K562 (cell line): ENCODE data around the gene IMMP2L. TPM values are rescaled to one million over a fixed set of nuclear protein-coding genes. Genes with fewer than 3 reads are reported as not detected.

Source experiments
- ATAC-seq: fragments of 200-7000 bp; cut with Tn5 transposase; 3 replicates; pipeline ENCODE4 v1.9.1; 2020; ENCODE audit warnings: moderate library complexity
- BruUV-seq: library from RNA; stranded (reverse); fragments of 400-500 nt; replicated peaks from 2 replicates; lab custom pipeline; 2021; lab: Mats Ljungman, UMichigan
- CTCF ChIA-PET: fragments of 300-600 bp; formaldehyde crosslinking; extraction: SDS; loops from one replicate; lab custom pipeline; 2021; ENCODE audit warnings: low intra/inter-chr PET ratio; lab: Yijun Ruan, JAX
- POLR2A ChIA-PET: fragments of 300-600, 350-650 bp; sonication (Branson Sonifier 250); formaldehyde crosslinking; extraction: SDS; loops from one replicate; lab custom pipeline; 2021; ENCODE audit warnings: antibody characterized with exemption, inconsistent platforms; lab: Yijun Ruan, JAX
- DNase-seq, 4 experiments: peaks; one replicate each; pipeline versions ENCODE4 v3.0.0 to v3.0.0-alpha.2; 2011 to 2018; ENCODE audit warnings: low spot score in 3 of 4, mixed read lengths in 3 of 4; ENCODE audit errors: extremely low read depth in 1 of 4
- FAIRE-seq: peaks from 2 replicates; lab custom pipeline; 2011; peaks lifted over from hg19 to GRCh38; lab: Jason Lieb, UNC
- H2AFZ ChIP-seq: 2 replicates; pipeline ENCODE4 v1.6.0; 2011; ENCODE audit warnings: low read depth, low read length, control low read depth, inconsistent platforms
- H3K27ac ChIP-seq: fragments of 200-600 bp; 3 replicates; pipeline ENCODE4 v1.8.0; 2011; ENCODE audit warnings: low read depth, mild to moderate bottlenecking, control low read depth, inconsistent platforms, low read length, moderate library complexity, mixed read lengths; ENCODE audit errors: extremely low read depth
- H3K27me3 ChIP-seq, 2 experiments: fragments of 300-600 bp in 1 of 2; 2 replicates in 1 of 2; 3 replicates in 1 of 2; pipeline versions ENCODE4 v1.6.0 to v1.8.0; 2011; ENCODE audit warnings: inconsistent platforms in 2 of 2, low read length in 2 of 2, mild to moderate bottlenecking in 1 of 2, mixed read lengths in 1 of 2, moderate library complexity in 1 of 2; ENCODE audit not compliant: control insufficient read depth in 2 of 2, insufficient read depth in 2 of 2
- H3K36me3 ChIP-seq: fragments of 300-600 bp; 3 replicates; pipeline ENCODE4 v1.8.0; 2011; ENCODE audit warnings: mild to moderate bottlenecking, low read length, inconsistent platforms; ENCODE audit not compliant: control insufficient read depth, insufficient read depth
- H3K4me1 ChIP-seq, 2 experiments: fragments of 200-600 bp in 1 of 2; replicated peaks in 1 of 2; 2 replicates in 1 of 2; 3 replicates in 1 of 2; pipeline versions ENCODE4 v1.5.1 to v1.8.0; 2011; ENCODE audit warnings: inconsistent platforms in 2 of 2, low read length in 2 of 2, mild to moderate bottlenecking in 1 of 2, mixed read lengths in 1 of 2, moderate library complexity in 1 of 2; ENCODE audit not compliant: control insufficient read depth in 2 of 2, insufficient read depth in 2 of 2
- H3K4me2 ChIP-seq: 2 replicates; pipeline ENCODE4 v1.6.1; 2011; ENCODE audit warnings: low read length, control low read depth, inconsistent platforms, mixed read lengths; ENCODE audit not compliant: insufficient read depth
- H3K4me3 ChIP-seq: fragments of 200-600 bp; sonication (generic), shearing (Covaris generic); 2 replicates; pipeline ENCODE4 v1.5.1; 2016; ENCODE audit warnings: control low read depth, inconsistent platforms
- H3K79me2 ChIP-seq: fragments of 200-600 bp; 3 replicates; pipeline ENCODE4 v1.8.0; 2011; ENCODE audit warnings: low read length, inconsistent platforms; ENCODE audit not compliant: control insufficient read depth, insufficient read depth
- H3K9ac ChIP-seq, 2 experiments: 2 replicates each; pipeline versions ENCODE4 v1.6.0 to v1.6.1; 2011; ENCODE audit warnings: low read depth in 2 of 2, low read length in 2 of 2, control low read depth in 1 of 2, inconsistent platforms in 1 of 2, mild to moderate bottlenecking in 1 of 2, mixed read lengths in 1 of 2; ENCODE audit not compliant: insufficient read depth in 1 of 2
- H3K9me1 ChIP-seq: one replicate; pipeline ENCODE4 v1.6.0; 2011; ENCODE audit warnings: inconsistent platforms, mild to moderate bottlenecking, low read length, moderate library complexity; ENCODE audit not compliant: control insufficient read depth, insufficient read depth
- H3K9me3 ChIP-seq: replicated peaks from 2 replicates; pipeline ENCODE4 v1.5.1; 2011; ENCODE audit warnings: low read depth, low read length, inconsistent platforms; ENCODE audit not compliant: control insufficient read depth, insufficient read depth
- H4K20me1 ChIP-seq: replicated peaks from 2 replicates; pipeline ENCODE4 v1.6.1; 2011; ENCODE audit warnings: low read length, inconsistent platforms, mixed read lengths; ENCODE audit not compliant: control insufficient read depth, insufficient read depth
- C11orf30 ChIP-seq: fragments of 450-650 bp; IDR thresholded peaks from 2 replicates; pipeline ENCODE4 v1.6.1; 2016; ENCODE audit warnings: low read depth, mild to moderate bottlenecking
- CCAR2 ChIP-seq: fragments of 200-400 bp; formaldehyde crosslinking; IDR thresholded peaks from 2 replicates; pipeline ENCODE4 v1.6.1; 2017; ENCODE audit warnings: mild to moderate bottlenecking, low read depth, low read length
- EP300 ChIP-seq: IDR thresholded peaks from 2 replicates; pipeline ENCODE4 v1.6.1; 2012; ENCODE audit warnings: low read length, improper control_type of control experiment
- EWSR1 ChIP-seq: fragments of 450-650 bp; IDR thresholded peaks from 2 replicates; pipeline ENCODE4 v1.6.1; 2018; ENCODE audit warnings: borderline replicate concordance, mild to moderate bottlenecking, low read depth, moderate library complexity; ENCODE audit not compliant: partially characterized antibody
- GABPA ChIP-seq: fragments of 200-800 bp; sonication (Bioruptor generic); conservative IDR thresholded peaks from 2 replicates; pipeline ENCODE4 v1.6.1; 2016; ENCODE audit warnings: low read depth, missing genetic modification characterization, missing compliant biosample characterization
- PML ChIP-seq: IDR thresholded peaks from 2 replicates; pipeline ENCODE4 v1.6.1; 2012; ENCODE audit warnings: low read length, inconsistent platforms
- SIN3A ChIP-seq, 2 experiments: fragments of 150-350 bp in 1 of 2; IDR thresholded peaks; 2 replicates each; pipeline ENCODE4 v1.6.1; 2011 to 2016; ENCODE audit warnings: borderline replicate concordance in 2 of 2, low read depth in 2 of 2, low read length in 2 of 2, mild to moderate bottlenecking in 2 of 2, moderate library complexity in 2 of 2; ENCODE audit not compliant: control insufficient read depth in 1 of 2
- STAG1 ChIP-seq: sonication (generic); formaldehyde crosslinking; IDR thresholded peaks from 2 replicates; pipeline ENCODE4 v1.5.0; 2020; ENCODE audit warnings: missing genetic modification reagents, borderline replicate concordance
- ZFP36 ChIP-seq: fragments of 150-350 bp; IDR thresholded peaks from 2 replicates; pipeline ENCODE4 v1.6.1; 2018; ENCODE audit warnings: low read length, low read depth; ENCODE audit not compliant: partially characterized antibody
- ZNF316 ChIP-seq: fragments of 450-650 bp; IDR thresholded peaks from 2 replicates; pipeline ENCODE4 v1.6.1; 2016
- ZNF57 ChIP-seq: fragments of 450-650 bp; formaldehyde crosslinking; IDR thresholded peaks from 2 replicates; pipeline ENCODE4 v1.4.0; 2020; ENCODE audit warnings: mild to moderate bottlenecking, moderate library complexity
- ZNF583 ChIP-seq: fragments of 250-450 bp; sonication (Bioruptor Pico); IDR thresholded peaks from 2 replicates; pipeline ENCODE4 v1.4.0; 2020
- ZNF707 ChIP-seq: fragments of 250-450 bp; sonication (Bioruptor Pico); conservative IDR thresholded peaks from 2 replicates; pipeline ENCODE4 v1.8.0; 2022; ENCODE audit warnings: inconsistent platforms, mild to moderate bottlenecking, moderate library complexity
- WGBS: fragments of 100-300 bp; shearing (Covaris generic); methylation state at CpG from one replicate; pipeline ENCODE4 v1.1.6; 2016; ENCODE audit warnings: low coverage, mixed read lengths; ENCODE audit not compliant: insufficient coverage; ENCODE audit errors: missing lambda C conversion rate; 5-methylcytosine and 5-hydroxymethylcytosine counted together
- in situ Hi-C: fragments of 300-500 bp; cut with MboI; formaldehyde crosslinking; loops from 4 replicates; pipeline ENCODE4 v1.15.0; 2018; ENCODE audit warnings: inconsistent platforms, mixed read lengths
- intact Hi-C: fragments of 100-400 bp; cut with micrococcal nuclease; formaldehyde crosslinking; loops from 2 replicates; pipeline ENCODE4 v1.14.2; 2022
- polyA plus RNA-seq, 8 experiments: library from polyadenylated mRNA; depleted of rRNA in 4 of 8; stranded (reverse) in 5 of 8; unstranded in 3 of 8; fragments of >200 nt; fragmentation: Nextera tagmentation in 2 of 8; fragmentation: Illumina TruSeq in 1 of 8; extraction: Ambion mirVana in 2 of 8; extraction: Trizol in 1 of 8; gene quantifications; 2 replicates each; pipeline versions ENCODE4 v1.2.1 to v1.2.3, GENCODE V29; 2011 to 2014; ENCODE audit warnings: inconsistent platforms in 1 of 8, missing spikeins in 1 of 8
- total RNA-seq, 7 experiments: library from RNA; depleted of rRNA in 6 of 7; stranded (reverse); fragments of >200 nt in 6 of 7; fragmentation: Illumina TruSeq in 2 of 7; extraction: Trizol in 2 of 7; gene quantifications; 2 replicates each; pipeline versions ENCODE4 v1.2.1 to v1.2.3, GENCODE V29; 2011 to 2021; ENCODE audit warnings: low replicate concordance in 1 of 7
- TF ChIP-seq, protein P1 (sequence below): sonication (generic); formaldehyde crosslinking; IDR thresholded peaks from 2 replicates; pipeline ENCODE4 v1.8.0; 2022; ENCODE audit warnings: mild to moderate bottlenecking, low read depth, missing genetic modification reagents
- TF ChIP-seq, protein P2 (sequence below): sonication (generic); formaldehyde crosslinking; IDR thresholded peaks from 2 replicates; pipeline ENCODE4 v1.8.1; 2023; ENCODE audit warnings: mild to moderate bottlenecking, missing genetic modification reagents
- TF ChIP-seq, protein P3 (sequence below): fragments of 200-800 bp; sonication (Bioruptor generic); IDR thresholded peaks from 2 replicates; pipeline ENCODE4 v1.6.1; 2017; ENCODE audit warnings: missing genetic modification characterization, missing compliant biosample characterization
- TF ChIP-seq, protein P4 (sequence below): fragments of 250-450 bp; sonication (Bioruptor Pico); IDR thresholded peaks from 2 replicates; pipeline ENCODE4 v1.8.0; 2021; ENCODE audit warnings: moderate library complexity, mild to moderate bottlenecking, inconsistent platforms

Gene IMMP2L
- total and polyA plus RNA-seq, 9 of the 15 experiments (the other 6 are each of a cell fraction or from before 2014, with no cell fraction given), result 29.7 to 116 (median 53.0) TPM

DNA sequence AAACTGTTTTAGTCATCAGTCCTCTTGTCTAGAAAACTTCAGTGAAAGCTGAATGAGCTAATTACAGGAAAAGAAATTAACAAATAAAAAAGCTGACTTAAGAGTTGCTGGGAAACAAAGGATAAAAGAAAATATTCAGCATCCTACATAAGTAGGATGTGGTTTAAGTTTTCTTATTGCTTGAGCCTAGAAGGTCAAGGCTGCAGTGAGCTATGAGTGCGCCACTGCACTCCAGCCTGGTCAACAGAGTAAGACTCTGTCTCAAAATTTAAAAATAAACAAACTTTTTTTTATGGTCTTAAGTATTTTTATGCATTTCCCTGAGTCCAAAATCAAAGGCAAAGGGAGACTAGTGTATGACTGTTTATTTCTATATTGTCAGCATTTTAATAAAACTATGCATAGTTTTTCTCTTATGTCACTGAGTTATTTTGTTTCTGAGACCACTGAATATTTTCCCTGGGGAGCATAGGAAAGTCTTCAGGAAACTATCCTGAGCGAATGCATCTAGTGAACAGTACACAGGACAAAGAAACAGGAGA is 511.3 kb downstream of the IMMP2L start:
- Histone ChIP-seq H3K4me1 (no peaks in the 10 kb centered on the region), H3K4me3 (no peak overlapping the region), H3K27ac (no peak overlapping the region), H2AFZ (no peak overlapping the region), H3K79me2 (no peaks in the 10 kb centered on the region), H4K20me1 (no peaks in the 10 kb centered on the region), H3K36me3 (no peaks in the 10 kb centered on the region), H3K4me2 (no peak overlapping the region), H3K9me1 (no peaks in the 10 kb centered on the region), H3K9ac (no peak overlapping the region), H3K9me3 (no peaks in the 10 kb centered on the region), H3K27me3 (no peaks in the 10 kb centered on the region)
- BruUV-seq, result no TSS peak
- FAIRE-seq (no peak), ATAC-seq (no peak), DNase-seq (no peak)
- POLR2A ChIA-PET, result no interaction called here
- intact Hi-C loops (no loop called here), in situ Hi-C loops (no loop called here)
- CTCF ChIA-PET, result no interaction called here
- WGBS, result 46% methylated on average over 2 of the region's 2 CpGs
- TF ChIP-seq, protein P1, sequence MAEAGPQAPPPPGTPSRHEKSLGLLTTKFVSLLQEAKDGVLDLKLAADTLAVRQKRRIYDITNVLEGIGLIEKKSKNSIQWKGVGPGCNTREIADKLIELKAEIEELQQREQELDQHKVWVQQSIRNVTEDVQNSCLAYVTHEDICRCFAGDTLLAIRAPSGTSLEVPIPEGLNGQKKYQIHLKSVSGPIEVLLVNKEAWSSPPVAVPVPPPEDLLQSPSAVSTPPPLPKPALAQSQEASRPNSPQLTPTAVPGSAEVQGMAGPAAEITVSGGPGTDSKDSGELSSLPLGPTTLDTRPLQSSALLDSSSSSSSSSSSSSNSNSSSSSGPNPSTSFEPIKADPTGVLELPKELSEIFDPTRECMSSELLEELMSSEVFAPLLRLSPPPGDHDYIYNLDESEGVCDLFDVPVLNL (CRISPR knock-in tag), result no peak
- TF ChIP-seq PML (no peak), C11orf30 (0 out of 2 replicates have a peak, but pooled peaks have one; percentile 25), ZNF57 (no peak), ZNF707 (CRISPR knock-in tag) (no peak), EP300 (no peak), STAG1 (no peak), ZNF583 (CRISPR knock-in tag) (no peak), EWSR1 (no peak), CCAR2 (no peak), ZNF316 (peak; percentile 54; the same call in 1 of the 2 replicates), SIN3A (IDR thresholded peaks at IDR 0.05; ENCODE audit: borderline replicate concordance in 2 of 2, control insufficient read depth in 1 of 2, low read depth in 2 of 2, low read length in 2 of 2) (no peak), ZFP36 (no peak), GABPA (tag) (no peak)
- TF ChIP-seq, protein P2, sequence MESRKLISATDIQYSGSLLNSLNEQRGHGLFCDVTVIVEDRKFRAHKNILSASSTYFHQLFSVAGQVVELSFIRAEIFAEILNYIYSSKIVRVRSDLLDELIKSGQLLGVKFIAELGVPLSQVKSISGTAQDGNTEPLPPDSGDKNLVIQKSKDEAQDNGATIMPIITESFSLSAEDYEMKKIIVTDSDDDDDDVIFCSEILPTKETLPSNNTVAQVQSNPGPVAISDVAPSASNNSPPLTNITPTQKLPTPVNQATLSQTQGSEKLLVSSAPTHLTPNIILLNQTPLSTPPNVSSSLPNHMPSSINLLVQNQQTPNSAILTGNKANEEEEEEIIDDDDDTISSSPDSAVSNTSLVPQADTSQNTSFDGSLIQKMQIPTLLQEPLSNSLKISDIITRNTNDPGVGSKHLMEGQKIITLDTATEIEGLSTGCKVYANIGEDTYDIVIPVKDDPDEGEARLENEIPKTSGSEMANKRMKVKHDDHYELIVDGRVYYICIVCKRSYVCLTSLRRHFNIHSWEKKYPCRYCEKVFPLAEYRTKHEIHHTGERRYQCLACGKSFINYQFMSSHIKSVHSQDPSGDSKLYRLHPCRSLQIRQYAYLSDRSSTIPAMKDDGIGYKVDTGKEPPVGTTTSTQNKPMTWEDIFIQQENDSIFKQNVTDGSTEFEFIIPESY (CRISPR knock-in tag), result peak; percentile 65
- TF ChIP-seq, protein P3, sequence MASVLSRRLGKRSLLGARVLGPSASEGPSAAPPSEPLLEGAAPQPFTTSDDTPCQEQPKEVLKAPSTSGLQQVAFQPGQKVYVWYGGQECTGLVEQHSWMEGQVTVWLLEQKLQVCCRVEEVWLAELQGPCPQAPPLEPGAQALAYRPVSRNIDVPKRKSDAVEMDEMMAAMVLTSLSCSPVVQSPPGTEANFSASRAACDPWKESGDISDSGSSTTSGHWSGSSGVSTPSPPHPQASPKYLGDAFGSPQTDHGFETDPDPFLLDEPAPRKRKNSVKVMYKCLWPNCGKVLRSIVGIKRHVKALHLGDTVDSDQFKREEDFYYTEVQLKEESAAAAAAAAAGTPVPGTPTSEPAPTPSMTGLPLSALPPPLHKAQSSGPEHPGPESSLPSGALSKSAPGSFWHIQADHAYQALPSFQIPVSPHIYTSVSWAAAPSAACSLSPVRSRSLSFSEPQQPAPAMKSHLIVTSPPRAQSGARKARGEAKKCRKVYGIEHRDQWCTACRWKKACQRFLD (CRISPR knock-in tag), result no peak
- TF ChIP-seq, protein P4, sequence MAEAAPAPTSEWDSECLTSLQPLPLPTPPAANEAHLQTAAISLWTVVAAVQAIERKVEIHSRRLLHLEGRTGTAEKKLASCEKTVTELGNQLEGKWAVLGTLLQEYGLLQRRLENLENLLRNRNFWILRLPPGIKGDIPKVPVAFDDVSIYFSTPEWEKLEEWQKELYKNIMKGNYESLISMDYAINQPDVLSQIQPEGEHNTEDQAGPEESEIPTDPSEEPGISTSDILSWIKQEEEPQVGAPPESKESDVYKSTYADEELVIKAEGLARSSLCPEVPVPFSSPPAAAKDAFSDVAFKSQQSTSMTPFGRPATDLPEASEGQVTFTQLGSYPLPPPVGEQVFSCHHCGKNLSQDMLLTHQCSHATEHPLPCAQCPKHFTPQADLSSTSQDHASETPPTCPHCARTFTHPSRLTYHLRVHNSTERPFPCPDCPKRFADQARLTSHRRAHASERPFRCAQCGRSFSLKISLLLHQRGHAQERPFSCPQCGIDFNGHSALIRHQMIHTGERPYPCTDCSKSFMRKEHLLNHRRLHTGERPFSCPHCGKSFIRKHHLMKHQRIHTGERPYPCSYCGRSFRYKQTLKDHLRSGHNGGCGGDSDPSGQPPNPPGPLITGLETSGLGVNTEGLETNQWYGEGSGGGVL, result no peak
